HepG2 (cell line): Measurements from ENCODE around the gene TMED6. TPM values are rescaled to one million over a fixed set of nuclear protein-coding genes. Genes with fewer than 3 reads are reported as not detected.
A peak's percentile ranks its signal among the peaks of the same experiment; 100 is the strongest.

Experiments
- EEA1 ChIP-seq: sonication (generic); formaldehyde crosslinking; IDR thresholded peaks from 2 replicates; pipeline ENCODE4 v1.5.1; 2020; ENCODE audit warnings: mild to moderate bottlenecking, missing genetic modification reagents, borderline replicate concordance
- ETV5 ChIP-seq: IDR thresholded peaks from 2 replicates; pipeline ENCODE4 v1.6.1; 2018; ENCODE audit warnings: missing biosample characterization, missing genetic modification reagents, inconsistent platforms, borderline replicate concordance
- KMT2A ChIP-seq: sonication (generic); formaldehyde crosslinking; IDR thresholded peaks from 2 replicates; pipeline ENCODE4 v1.4.0; 2020; ENCODE audit warnings: missing genetic modification reagents
- NPAS2 ChIP-seq: sonication (generic); formaldehyde crosslinking; IDR thresholded peaks from 2 replicates; pipeline ENCODE4 v1.8.0; 2022; ENCODE audit warnings: mild to moderate bottlenecking, missing genetic modification reagents, borderline replicate concordance
- PCBP2 ChIP-seq: fragments of 200-400 bp; formaldehyde crosslinking; optimal IDR thresholded peaks from 2 replicates; pipeline ENCODE3; 2018; ENCODE audit warnings: low read length, low read depth; ENCODE audit not compliant: poor library complexity, severe bottlenecking
- SP1 ChIP-seq, 2 experiments: fragments of 450-650 bp in 1 of 2; sonication (generic) in 1 of 2; formaldehyde crosslinking in 1 of 2; IDR thresholded peaks; 2 replicates each; pipeline versions ENCODE4 v1.4.0 to v1.6.1; 2016 to 2020; ENCODE audit warnings: missing genetic modification reagents in 1 of 2
- TSC22D2 ChIP-seq: sonication (generic); formaldehyde crosslinking; IDR thresholded peaks from 2 replicates; pipeline ENCODE4 v1.5.1; 2020; ENCODE audit warnings: missing genetic modification reagents, mild to moderate bottlenecking, borderline replicate concordance
- ZNF224 ChIP-seq: sonication (generic); formaldehyde crosslinking; IDR thresholded peaks from 2 replicates; pipeline ENCODE4 v1.5.0; 2020; ENCODE audit warnings: mild to moderate bottlenecking, missing genetic modification reagents
- ZNF850 ChIP-seq: sonication (generic); formaldehyde crosslinking; conservative IDR thresholded peaks from 2 replicates; pipeline ENCODE4 v1.9.0; 2021; ENCODE audit warnings: mild to moderate bottlenecking, missing genetic modification reagents
- ZNF878 ChIP-seq: sonication (generic); formaldehyde crosslinking; IDR thresholded peaks from 2 replicates; pipeline ENCODE4 v1.8.1; 2023; ENCODE audit warnings: mild to moderate bottlenecking, missing genetic modification reagents, moderate library complexity
- polyA plus RNA-seq, 8 experiments: library from polyadenylated mRNA; depleted of rRNA in 3 of 8; stranded (reverse) in 7 of 8; unstranded in 1 of 8; fragments of >200 nt; fragmentation: Illumina TruSeq in 4 of 8; extraction: Trizol in 4 of 8; gene quantifications; 2 replicates each; pipeline versions ENCODE4 v1.2.1 to v1.2.3, GENCODE V29; 2011 to 2016; ENCODE audit warnings: low read depth in 4 of 8, missing spikeins in 1 of 8, mixed read lengths in 1 of 8; ENCODE audit not compliant: insufficient read depth in 1 of 8
- total RNA-seq, 5 experiments: library from RNA; depleted of rRNA; stranded (reverse); fragments of >200 nt; fragmentation: Illumina TruSeq; extraction: Trizol; gene quantifications; 2 replicates each; pipeline ENCODE4 v1.2.3, GENCODE V29; 2016; ENCODE audit warnings: low read depth in 1 of 5
- TF ChIP-seq, protein P1 (sequence below): sonication (generic); formaldehyde crosslinking; IDR thresholded peaks from 2 replicates; pipeline ENCODE4 v1.4.0; 2020; ENCODE audit warnings: missing genetic modification reagents, borderline replicate concordance
- TF ChIP-seq, protein P2 (sequence below): sonication (generic); formaldehyde crosslinking; IDR thresholded peaks from 2 replicates; pipeline ENCODE4 v1.4.0; 2020; ENCODE audit warnings: missing genetic modification reagents
- TF ChIP-seq, protein P3 (sequence below): sonication (generic); formaldehyde crosslinking; IDR thresholded peaks from 2 replicates; pipeline ENCODE4 v1.8.0; 2022; ENCODE audit warnings: mild to moderate bottlenecking, missing genetic modification reagents, moderate library complexity
- TF ChIP-seq, protein P4 (sequence below): sonication (generic); formaldehyde crosslinking; conservative IDR thresholded peaks from 2 replicates; pipeline ENCODE4 v1.4.0; 2020; ENCODE audit warnings: missing genetic modification reagents
- TF ChIP-seq, protein P5 (sequence below): sonication (generic); formaldehyde crosslinking; conservative IDR thresholded peaks from 2 replicates; pipeline ENCODE4 v1.4.0; 2020; ENCODE audit warnings: missing genetic modification reagents

The TMED6 gene
- total and polyA plus RNA-seq, 2 of the 13 experiments (the other 11 are each of a cell fraction or from before 2014, with no cell fraction given) = 9.8 to 14.4 TPM

DNA sequence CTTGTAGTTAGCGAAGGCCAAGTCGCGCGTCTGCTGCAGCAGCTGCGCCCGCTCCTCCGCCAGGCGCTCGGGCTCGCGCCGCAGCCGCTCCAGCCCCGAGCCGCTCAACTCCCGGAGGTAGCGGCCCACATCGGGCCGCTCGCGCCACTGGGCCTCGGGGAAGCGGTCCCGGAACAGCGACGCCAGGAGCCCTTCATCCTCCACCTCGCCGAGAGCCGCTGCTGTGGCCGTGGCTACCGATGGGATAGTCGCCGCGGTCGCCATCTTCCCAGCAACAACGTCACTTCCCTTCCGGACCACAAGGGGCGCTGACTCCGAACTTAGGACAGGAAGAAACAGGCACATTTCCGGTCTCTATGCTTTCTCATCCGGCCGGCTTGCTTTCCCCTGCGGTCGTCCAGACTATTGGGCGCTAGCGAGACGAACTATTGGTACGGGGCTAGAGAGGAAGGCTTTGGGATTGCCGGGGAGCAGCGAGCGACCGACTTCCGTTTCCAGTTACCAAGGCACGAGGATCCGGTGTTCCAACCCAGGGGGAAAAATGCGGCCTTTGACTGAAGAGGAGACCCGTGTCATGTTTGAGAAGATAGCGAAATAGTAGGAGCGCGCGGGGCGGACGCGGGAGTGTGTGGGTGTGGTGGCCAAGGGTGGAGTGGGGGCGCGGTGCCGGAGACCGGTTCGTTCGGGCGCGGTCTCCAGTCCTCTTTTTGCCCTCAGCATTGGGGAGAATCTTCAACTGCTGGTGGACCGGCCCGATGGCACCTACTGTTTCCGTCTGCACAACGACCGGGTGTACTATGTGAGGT lies 12.1 kb downstream of the TMED6 start, which contains the start of the genes COG8 and NIP7 (continued):
- TF ChIP-seq, protein P1, sequence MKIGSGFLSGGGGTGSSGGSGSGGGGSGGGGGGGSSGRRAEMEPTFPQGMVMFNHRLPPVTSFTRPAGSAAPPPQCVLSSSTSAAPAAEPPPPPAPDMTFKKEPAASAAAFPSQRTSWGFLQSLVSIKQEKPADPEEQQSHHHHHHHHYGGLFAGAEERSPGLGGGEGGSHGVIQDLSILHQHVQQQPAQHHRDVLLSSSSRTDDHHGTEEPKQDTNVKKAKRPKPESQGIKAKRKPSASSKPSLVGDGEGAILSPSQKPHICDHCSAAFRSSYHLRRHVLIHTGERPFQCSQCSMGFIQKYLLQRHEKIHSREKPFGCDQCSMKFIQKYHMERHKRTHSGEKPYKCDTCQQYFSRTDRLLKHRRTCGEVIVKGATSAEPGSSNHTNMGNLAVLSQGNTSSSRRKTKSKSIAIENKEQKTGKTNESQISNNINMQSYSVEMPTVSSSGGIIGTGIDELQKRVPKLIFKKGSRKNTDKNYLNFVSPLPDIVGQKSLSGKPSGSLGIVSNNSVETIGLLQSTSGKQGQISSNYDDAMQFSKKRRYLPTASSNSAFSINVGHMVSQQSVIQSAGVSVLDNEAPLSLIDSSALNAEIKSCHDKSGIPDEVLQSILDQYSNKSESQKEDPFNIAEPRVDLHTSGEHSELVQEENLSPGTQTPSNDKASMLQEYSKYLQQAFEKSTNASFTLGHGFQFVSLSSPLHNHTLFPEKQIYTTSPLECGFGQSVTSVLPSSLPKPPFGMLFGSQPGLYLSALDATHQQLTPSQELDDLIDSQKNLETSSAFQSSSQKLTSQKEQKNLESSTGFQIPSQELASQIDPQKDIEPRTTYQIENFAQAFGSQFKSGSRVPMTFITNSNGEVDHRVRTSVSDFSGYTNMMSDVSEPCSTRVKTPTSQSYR (CRISPR knock-in tag) = peak; percentile 6; the same call in 1 of the 2 replicates
- TF ChIP-seq ETV5 (CRISPR knock-in tag) (peak; percentile 96), ZNF224 (CRISPR knock-in tag) (no peak), ZNF878 (CRISPR knock-in tag) (peak; percentile 90), PCBP2 (no peak), KMT2A (CRISPR knock-in tag) (peak; percentile 100), EEA1 (CRISPR knock-in tag) (no peak; the same call in 1 of the 2 replicates), SP1 (IDR thresholded peaks at IDR 0.05) (no peak), SP1 (CRISPR knock-in tag; IDR thresholded peaks at IDR 0.05) (no peak), NPAS2 (CRISPR knock-in tag) (no peak), ZNF850 (0 out of 2 replicates have a peak, but pooled peaks have one; percentile 60), TSC22D2 (peak; percentile 87; the same call in 1 of the 2 replicates)
- TF ChIP-seq, protein P2, sequence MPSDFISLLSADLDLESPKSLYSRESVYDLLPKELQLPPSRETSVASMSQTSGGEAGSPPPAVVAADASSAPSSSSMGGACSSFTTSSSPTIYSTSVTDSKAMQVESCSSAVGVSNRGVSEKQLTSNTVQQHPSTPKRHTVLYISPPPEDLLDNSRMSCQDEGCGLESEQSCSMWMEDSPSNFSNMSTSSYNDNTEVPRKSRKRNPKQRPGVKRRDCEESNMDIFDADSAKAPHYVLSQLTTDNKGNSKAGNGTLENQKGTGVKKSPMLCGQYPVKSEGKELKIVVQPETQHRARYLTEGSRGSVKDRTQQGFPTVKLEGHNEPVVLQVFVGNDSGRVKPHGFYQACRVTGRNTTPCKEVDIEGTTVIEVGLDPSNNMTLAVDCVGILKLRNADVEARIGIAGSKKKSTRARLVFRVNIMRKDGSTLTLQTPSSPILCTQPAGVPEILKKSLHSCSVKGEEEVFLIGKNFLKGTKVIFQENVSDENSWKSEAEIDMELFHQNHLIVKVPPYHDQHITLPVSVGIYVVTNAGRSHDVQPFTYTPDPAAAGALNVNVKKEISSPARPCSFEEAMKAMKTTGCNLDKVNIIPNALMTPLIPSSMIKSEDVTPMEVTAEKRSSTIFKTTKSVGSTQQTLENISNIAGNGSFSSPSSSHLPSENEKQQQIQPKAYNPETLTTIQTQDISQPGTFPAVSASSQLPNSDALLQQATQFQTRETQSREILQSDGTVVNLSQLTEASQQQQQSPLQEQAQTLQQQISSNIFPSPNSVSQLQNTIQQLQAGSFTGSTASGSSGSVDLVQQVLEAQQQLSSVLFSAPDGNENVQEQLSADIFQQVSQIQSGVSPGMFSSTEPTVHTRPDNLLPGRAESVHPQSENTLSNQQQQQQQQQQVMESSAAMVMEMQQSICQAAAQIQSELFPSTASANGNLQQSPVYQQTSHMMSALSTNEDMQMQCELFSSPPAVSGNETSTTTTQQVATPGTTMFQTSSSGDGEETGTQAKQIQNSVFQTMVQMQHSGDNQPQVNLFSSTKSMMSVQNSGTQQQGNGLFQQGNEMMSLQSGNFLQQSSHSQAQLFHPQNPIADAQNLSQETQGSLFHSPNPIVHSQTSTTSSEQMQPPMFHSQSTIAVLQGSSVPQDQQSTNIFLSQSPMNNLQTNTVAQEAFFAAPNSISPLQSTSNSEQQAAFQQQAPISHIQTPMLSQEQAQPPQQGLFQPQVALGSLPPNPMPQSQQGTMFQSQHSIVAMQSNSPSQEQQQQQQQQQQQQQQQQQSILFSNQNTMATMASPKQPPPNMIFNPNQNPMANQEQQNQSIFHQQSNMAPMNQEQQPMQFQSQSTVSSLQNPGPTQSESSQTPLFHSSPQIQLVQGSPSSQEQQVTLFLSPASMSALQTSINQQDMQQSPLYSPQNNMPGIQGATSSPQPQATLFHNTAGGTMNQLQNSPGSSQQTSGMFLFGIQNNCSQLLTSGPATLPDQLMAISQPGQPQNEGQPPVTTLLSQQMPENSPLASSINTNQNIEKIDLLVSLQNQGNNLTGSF (CRISPR knock-in tag) = peak; percentile 68; the same call in 1 of the 2 replicates
- TF ChIP-seq, protein P3, sequence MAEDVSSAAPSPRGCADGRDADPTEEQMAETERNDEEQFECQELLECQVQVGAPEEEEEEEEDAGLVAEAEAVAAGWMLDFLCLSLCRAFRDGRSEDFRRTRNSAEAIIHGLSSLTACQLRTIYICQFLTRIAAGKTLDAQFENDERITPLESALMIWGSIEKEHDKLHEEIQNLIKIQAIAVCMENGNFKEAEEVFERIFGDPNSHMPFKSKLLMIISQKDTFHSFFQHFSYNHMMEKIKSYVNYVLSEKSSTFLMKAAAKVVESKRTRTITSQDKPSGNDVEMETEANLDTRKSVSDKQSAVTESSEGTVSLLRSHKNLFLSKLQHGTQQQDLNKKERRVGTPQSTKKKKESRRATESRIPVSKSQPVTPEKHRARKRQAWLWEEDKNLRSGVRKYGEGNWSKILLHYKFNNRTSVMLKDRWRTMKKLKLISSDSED = no peak
- TF ChIP-seq, protein P4, sequence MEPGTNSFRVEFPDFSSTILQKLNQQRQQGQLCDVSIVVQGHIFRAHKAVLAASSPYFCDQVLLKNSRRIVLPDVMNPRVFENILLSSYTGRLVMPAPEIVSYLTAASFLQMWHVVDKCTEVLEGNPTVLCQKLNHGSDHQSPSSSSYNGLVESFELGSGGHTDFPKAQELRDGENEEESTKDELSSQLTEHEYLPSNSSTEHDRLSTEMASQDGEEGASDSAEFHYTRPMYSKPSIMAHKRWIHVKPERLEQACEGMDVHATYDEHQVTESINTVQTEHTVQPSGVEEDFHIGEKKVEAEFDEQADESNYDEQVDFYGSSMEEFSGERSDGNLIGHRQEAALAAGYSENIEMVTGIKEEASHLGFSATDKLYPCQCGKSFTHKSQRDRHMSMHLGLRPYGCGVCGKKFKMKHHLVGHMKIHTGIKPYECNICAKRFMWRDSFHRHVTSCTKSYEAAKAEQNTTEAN = peak; percentile 62; the same call in 1 of the 2 replicates
- TF ChIP-seq, protein P5, sequence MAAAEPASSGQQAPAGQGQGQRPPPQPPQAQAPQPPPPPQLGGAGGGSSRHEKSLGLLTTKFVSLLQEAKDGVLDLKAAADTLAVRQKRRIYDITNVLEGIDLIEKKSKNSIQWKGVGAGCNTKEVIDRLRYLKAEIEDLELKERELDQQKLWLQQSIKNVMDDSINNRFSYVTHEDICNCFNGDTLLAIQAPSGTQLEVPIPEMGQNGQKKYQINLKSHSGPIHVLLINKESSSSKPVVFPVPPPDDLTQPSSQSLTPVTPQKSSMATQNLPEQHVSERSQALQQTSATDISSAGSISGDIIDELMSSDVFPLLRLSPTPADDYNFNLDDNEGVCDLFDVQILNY (CRISPR knock-in tag) = peak; percentile 25; the same call in 1 of the 2 replicates
